ENCODE data around the gene FKBP2.

Gene FKBP2

GRCh38 chr11:64252003-64252872, 11.3 kb downstream of the FKBP2 start (continued):
- TF ChIP-seq CTCF (tag by site-specific recombination; IDR thresholded peaks at IDR 0.05) (peak; percentile 91), GLIS1 (tag by site-specific recombination; IDR thresholded peaks at IDR 0.05) (peak; percentile 17; the same call in 1 of the 2 replicates), ZNF514 (tag by site-specific recombination; IDR thresholded peaks at IDR 0.05) (no peak), HIC1 (tag by site-specific recombination; IDR thresholded peaks at IDR 0.05) (peak; percentile 73), ZNF221 (tag by site-specific recombination; IDR thresholded peaks at IDR 0.05; ENCODE audit: borderline replicate concordance) (no peak), ZBTB7A (tag by site-specific recombination; IDR thresholded peaks at IDR 0.05; ENCODE audit: low read depth) (peak; percentile 17; the same call in 1 of the 2 replicates), MZF1 (tag by site-specific recombination; IDR thresholded peaks at IDR 0.05; ENCODE audit: borderline replicate concordance) (no peak), ZNF433 (tag by site-specific recombination; IDR thresholded peaks at IDR 0.05; ENCODE audit: low read depth) (no peak), SP3 (tag by site-specific recombination; IDR thresholded peaks at IDR 0.05) (peak; percentile 54)

GRCh38 chr11:64253043-64253442, 12.1 kb downstream of the FKBP2 start:
- no peaks in the 10 kb centered on the region for H3K9me3 ChIP-seq (ENCODE audit: control insufficient read depth, insufficient read depth, low read depth, low read length)
- ChIA-PET CTCF (interaction anchor here (3.6 kb wide), 1 partner anchor 50 kb away, joined by 48 read pairs; the partner anchor contains the start of gene CATSPERZ), POLR2A (interaction anchor here (0.5 to 4.2 kb wide), 8 partner anchors 10 to 68 kb away, joined by 3 to 52 read pairs (median 4); partner anchors contain the start of genes FKBP2 and STIP1)
- H3K4me1 ChIP-seq (ENCODE audit: control insufficient read depth, insufficient read depth, low read length) = peaks cover 10% of the 10 kb centered on the region
- H3K27ac ChIP-seq (ENCODE audit: extremely low read depth, low read depth, low read length) = no peak overlapping the region
- peak; percentile 39; the same call in 1 of the 2 replicates for TF ChIP-seq KLF8 (tag by site-specific recombination; IDR thresholded peaks at IDR 0.05)
- TF ChIP-seq ZNF302 (tag by site-specific recombination; IDR thresholded peaks at IDR 0.05; ENCODE audit: low read depth) = no peak
- no peak for TF ChIP-seq ZNF488 (tag by site-specific recombination; IDR thresholded peaks at IDR 0.05)
- H3K36me3 ChIP-seq (ENCODE audit: control insufficient read depth in 2 of 2, insufficient read depth in 1 of 2, low read length in 2 of 2) = peaks cover 0 to 28% of the 10 kb centered on the region in 2 experiments; a peak in 2 of 3 replicates
- H3K4me3 ChIP-seq (ENCODE audit: low read depth, low read length) = no peak overlapping the region

GRCh38 chr11:64253481-64253880, 12.6 kb downstream of the FKBP2 start:
- no peak overlapping the region for H3K27ac ChIP-seq (ENCODE audit: extremely low read depth, low read depth, low read length)
- H3K36me3 ChIP-seq (ENCODE audit: control insufficient read depth in 2 of 2, insufficient read depth in 1 of 2, low read length in 2 of 2) = peaks cover 0 to 33% of the 10 kb centered on the region in 2 experiments; a peak in 2 of 3 replicates
- no peak overlapping the region for H3K4me3 ChIP-seq (ENCODE audit: low read depth, low read length)
- ChIA-PET CTCF (no interaction called here), POLR2A (interaction anchor here (1.0 to 1.6 kb wide), 3 partner anchors 12 to 68 kb away, joined by 3 to 4 read pairs (median 3); partner anchors contain the start of genes FKBP2 and STIP1)
- no peaks in the 10 kb centered on the region for H3K9me3 ChIP-seq (ENCODE audit: control insufficient read depth, insufficient read depth, low read depth, low read length)
- peaks cover 10% of the 10 kb centered on the region for H3K4me1 ChIP-seq (ENCODE audit: control insufficient read depth, insufficient read depth, low read length)
- TF ChIP-seq ZBTB10 (tag by site-specific recombination; IDR thresholded peaks at IDR 0.05) (no peak), SCRT1 (tag by site-specific recombination; IDR thresholded peaks at IDR 0.05; ENCODE audit: borderline replicate concordance) (no peak), ZNF155 (tag by site-specific recombination; IDR thresholded peaks at IDR 0.05) (no peak), ZNF677 (tag by site-specific recombination; IDR thresholded peaks at IDR 0.05) (no peak), ZFP3 (tag by site-specific recombination; IDR thresholded peaks at IDR 0.05; ENCODE audit: low read depth) (no peak), ZNF2 (tag by site-specific recombination; IDR thresholded peaks at IDR 0.05) (no peak), ZBTB8A (tag by site-specific recombination; IDR thresholded peaks at IDR 0.05) (no peak), ZNF561 (tag by site-specific recombination; IDR thresholded peaks at IDR 0.05; ENCODE audit: borderline replicate concordance) (no peak), AEBP2 (tag by site-specific recombination; IDR thresholded peaks at IDR 0.05; ENCODE audit: borderline replicate concordance) (no peak), ZNF658 (tag by site-specific recombination; IDR thresholded peaks at IDR 0.05) (no peak)
